ENCODE data around the gene PICK1.
"Not testable (repeated sequence)": the region's sequence is repeated elsewhere in the genome, so short reads cannot be mapped to it uniquely, and the experiment has no call there.

Gene PICK1

DNA sequence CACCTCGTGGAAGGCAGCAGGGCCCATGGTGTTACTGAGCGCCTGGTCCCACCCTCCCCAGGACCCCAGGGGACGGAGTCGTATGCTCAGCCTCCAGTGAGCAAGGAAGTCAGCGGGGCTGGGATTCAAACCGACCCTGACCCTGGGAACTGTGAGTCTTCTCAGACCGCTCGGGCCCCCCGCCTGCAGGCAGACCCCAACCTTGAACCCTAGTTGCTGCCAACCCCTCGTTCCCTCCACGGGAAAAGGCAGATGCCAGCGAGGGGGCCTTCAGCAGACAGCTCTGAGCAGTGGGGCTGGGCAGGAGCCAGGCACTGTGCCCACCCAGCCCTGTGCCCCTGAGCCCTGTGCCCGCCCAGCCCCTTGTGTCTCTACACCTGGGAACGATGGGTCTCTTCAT, 20.4 kb downstream of the PICK1 start:
- TF ChIP-seq, protein P1, sequence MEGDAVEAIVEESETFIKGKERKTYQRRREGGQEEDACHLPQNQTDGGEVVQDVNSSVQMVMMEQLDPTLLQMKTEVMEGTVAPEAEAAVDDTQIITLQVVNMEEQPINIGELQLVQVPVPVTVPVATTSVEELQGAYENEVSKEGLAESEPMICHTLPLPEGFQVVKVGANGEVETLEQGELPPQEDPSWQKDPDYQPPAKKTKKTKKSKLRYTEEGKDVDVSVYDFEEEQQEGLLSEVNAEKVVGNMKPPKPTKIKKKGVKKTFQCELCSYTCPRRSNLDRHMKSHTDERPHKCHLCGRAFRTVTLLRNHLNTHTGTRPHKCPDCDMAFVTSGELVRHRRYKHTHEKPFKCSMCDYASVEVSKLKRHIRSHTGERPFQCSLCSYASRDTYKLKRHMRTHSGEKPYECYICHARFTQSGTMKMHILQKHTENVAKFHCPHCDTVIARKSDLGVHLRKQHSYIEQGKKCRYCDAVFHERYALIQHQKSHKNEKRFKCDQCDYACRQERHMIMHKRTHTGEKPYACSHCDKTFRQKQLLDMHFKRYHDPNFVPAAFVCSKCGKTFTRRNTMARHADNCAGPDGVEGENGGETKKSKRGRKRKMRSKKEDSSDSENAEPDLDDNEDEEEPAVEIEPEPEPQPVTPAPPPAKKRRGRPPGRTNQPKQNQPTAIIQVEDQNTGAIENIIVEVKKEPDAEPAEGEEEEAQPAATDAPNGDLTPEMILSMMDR (IDR thresholded peaks at IDR 0.05; ENCODE audit: control insufficient read depth, extremely low read depth, insufficient read depth) = no peak
- DNase-seq (ENCODE audit: low read depth) = no peak
- no peak overlapping the region for H3K4me3 ChIP-seq (ENCODE audit: low read depth, low read length)

- TF ChIP-seq, protein P1 (IDR thresholded peaks at IDR 0.05; ENCODE audit: control insufficient read depth, extremely low read depth, insufficient read depth) = no peak
- no peak overlapping the region for H3K4me3 ChIP-seq (ENCODE audit: low read depth, low read length)
- no peak for DNase-seq (ENCODE audit: low read depth)
These were observed 21.0 kb downstream of the PICK1 start for GRCh38 chr22:38078046-38078840.

- DNase-seq (ENCODE audit: low read depth); H3K4me3 ChIP-seq (ENCODE audit: low read depth, low read length): not testable (repeated sequence)
These were observed 22.0 kb downstream of the PICK1 start for GRCh38 chr22:38079208-38079607.

- no peak for DNase-seq (ENCODE audit: low read depth)
- TF ChIP-seq, protein P1 (IDR thresholded peaks at IDR 0.05; ENCODE audit: control insufficient read depth, extremely low read depth, insufficient read depth) = no peak
These were observed 22.6 kb downstream of the PICK1 start for GRCh38 chr22:38079804-38080203.

GRCh38 chr22:38080474-38080849, 23.3 kb downstream of the PICK1 start:
- no peak overlapping the region for H3K4me3 ChIP-seq (ENCODE audit: low read depth, low read length)
- TF ChIP-seq, protein P1 (IDR thresholded peaks at IDR 0.05; ENCODE audit: control insufficient read depth, extremely low read depth, insufficient read depth) = no peak

More at GRCh38 chr22:38079804-38080203, 22.6 kb downstream of the PICK1 start:
- H3K4me3 ChIP-seq (ENCODE audit: low read depth, low read length) = no peak overlapping the region

GRCh38 chr22:38080850-38081635, 23.8 kb downstream of the PICK1 start:
- TF ChIP-seq, protein P1 (IDR thresholded peaks at IDR 0.05; ENCODE audit: control insufficient read depth, extremely low read depth, insufficient read depth) = no peak
- H3K4me3 ChIP-seq (ENCODE audit: low read depth, low read length) = no peak overlapping the region
- DNase-seq (ENCODE audit: low read depth) = no peak

More at GRCh38 chr22:38080474-38080849, 23.3 kb downstream of the PICK1 start:
- DNase-seq (ENCODE audit: low read depth) = no peak

DNA sequence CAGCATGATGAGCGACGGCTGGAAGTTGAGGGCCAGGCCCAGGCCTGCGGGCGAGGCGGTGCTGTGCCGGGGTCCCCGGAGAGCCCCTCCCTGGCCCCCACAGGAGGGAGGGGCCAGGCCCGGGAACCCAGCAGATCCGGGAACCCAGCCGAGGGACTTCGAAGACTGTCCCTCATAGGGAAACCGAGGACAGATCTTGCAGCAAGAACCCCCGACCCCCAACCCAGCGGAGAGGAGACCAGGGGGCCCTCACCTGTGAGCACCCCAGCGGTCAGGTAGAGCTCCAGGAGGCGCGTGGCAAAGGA, 24.4 kb downstream of the PICK1 start:
- DNase-seq (ENCODE audit: low read depth) = no peak
- TF ChIP-seq, protein P1 (IDR thresholded peaks at IDR 0.05; ENCODE audit: control insufficient read depth, extremely low read depth, insufficient read depth) = no peak
- no peak overlapping the region for H3K4me3 ChIP-seq (ENCODE audit: low read depth, low read length)

Measured in LNCaP clone FGC (cell line).